ENCODE data around the gene WAS. TPM values are rescaled to one million over a fixed set of nuclear protein-coding genes. Genes with fewer than 3 reads are reported as not detected.

WAS gene
- polyA plus RNA-seq, 1 donor from 2014 or later, result 1.0 TPM

DNA sequence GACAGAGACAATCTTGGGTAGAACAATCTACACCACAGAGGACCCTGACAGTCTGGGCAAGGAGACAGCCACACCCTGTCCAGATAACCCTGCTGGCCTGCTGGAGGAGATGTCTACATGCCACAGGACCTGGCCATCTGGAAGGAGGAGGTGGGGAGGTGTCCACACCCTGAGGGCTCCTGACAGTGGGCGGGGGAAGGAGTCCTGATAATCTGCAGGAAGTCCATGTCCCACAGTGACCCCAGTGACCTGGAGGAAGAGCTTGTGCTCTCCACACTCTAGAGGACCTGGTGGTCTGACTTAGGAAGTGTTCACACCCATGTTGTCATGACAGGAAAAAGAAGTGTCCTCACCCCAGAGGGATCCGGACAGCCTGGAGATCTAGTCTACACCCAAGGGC lies 18.4 kb downstream of the WAS start:
- no peak for TF ChIP-seq POLR2AphosphoS5 (IDR thresholded peaks at IDR 0.05)
- no peak for TF ChIP-seq MXI1 (conservative IDR thresholded peaks at IDR 0.05; ENCODE audit: poor library complexity, severe bottlenecking)
- TF ChIP-seq, protein P1, sequence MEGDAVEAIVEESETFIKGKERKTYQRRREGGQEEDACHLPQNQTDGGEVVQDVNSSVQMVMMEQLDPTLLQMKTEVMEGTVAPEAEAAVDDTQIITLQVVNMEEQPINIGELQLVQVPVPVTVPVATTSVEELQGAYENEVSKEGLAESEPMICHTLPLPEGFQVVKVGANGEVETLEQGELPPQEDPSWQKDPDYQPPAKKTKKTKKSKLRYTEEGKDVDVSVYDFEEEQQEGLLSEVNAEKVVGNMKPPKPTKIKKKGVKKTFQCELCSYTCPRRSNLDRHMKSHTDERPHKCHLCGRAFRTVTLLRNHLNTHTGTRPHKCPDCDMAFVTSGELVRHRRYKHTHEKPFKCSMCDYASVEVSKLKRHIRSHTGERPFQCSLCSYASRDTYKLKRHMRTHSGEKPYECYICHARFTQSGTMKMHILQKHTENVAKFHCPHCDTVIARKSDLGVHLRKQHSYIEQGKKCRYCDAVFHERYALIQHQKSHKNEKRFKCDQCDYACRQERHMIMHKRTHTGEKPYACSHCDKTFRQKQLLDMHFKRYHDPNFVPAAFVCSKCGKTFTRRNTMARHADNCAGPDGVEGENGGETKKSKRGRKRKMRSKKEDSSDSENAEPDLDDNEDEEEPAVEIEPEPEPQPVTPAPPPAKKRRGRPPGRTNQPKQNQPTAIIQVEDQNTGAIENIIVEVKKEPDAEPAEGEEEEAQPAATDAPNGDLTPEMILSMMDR (IDR thresholded peaks at IDR 0.05; ENCODE audit: poor library complexity, severe bottlenecking), result no peak
- TF ChIP-seq, protein P2, sequence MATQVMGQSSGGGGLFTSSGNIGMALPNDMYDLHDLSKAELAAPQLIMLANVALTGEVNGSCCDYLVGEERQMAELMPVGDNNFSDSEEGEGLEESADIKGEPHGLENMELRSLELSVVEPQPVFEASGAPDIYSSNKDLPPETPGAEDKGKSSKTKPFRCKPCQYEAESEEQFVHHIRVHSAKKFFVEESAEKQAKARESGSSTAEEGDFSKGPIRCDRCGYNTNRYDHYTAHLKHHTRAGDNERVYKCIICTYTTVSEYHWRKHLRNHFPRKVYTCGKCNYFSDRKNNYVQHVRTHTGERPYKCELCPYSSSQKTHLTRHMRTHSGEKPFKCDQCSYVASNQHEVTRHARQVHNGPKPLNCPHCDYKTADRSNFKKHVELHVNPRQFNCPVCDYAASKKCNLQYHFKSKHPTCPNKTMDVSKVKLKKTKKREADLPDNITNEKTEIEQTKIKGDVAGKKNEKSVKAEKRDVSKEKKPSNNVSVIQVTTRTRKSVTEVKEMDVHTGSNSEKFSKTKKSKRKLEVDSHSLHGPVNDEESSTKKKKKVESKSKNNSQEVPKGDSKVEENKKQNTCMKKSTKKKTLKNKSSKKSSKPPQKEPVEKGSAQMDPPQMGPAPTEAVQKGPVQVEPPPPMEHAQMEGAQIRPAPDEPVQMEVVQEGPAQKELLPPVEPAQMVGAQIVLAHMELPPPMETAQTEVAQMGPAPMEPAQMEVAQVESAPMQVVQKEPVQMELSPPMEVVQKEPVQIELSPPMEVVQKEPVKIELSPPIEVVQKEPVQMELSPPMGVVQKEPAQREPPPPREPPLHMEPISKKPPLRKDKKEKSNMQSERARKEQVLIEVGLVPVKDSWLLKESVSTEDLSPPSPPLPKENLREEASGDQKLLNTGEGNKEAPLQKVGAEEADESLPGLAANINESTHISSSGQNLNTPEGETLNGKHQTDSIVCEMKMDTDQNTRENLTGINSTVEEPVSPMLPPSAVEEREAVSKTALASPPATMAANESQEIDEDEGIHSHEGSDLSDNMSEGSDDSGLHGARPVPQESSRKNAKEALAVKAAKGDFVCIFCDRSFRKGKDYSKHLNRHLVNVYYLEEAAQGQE (IDR thresholded peaks at IDR 0.05; ENCODE audit: borderline replicate concordance), result no peak
- no peak for TF ChIP-seq EP300 (conservative IDR thresholded peaks at IDR 0.05; ENCODE audit: poor library complexity, severe bottlenecking)
- TF ChIP-seq EZH2 (IDR thresholded peaks at IDR 0.05; ENCODE audit: borderline replicate concordance, insufficient read depth, low read length, poor library complexity, severe bottlenecking), result no peak
- no peak for TF ChIP-seq RAD21 (conservative IDR thresholded peaks at IDR 0.05)
- no peak for TF ChIP-seq TAF1 (IDR thresholded peaks at IDR 0.05; ENCODE audit: low read depth)
- no peak for TF ChIP-seq SMC3 (conservative IDR thresholded peaks at IDR 0.05; ENCODE audit: poor library complexity)
- H3K4me3 ChIP-seq (ENCODE audit: low read length), result no peak overlapping the region

DNA sequence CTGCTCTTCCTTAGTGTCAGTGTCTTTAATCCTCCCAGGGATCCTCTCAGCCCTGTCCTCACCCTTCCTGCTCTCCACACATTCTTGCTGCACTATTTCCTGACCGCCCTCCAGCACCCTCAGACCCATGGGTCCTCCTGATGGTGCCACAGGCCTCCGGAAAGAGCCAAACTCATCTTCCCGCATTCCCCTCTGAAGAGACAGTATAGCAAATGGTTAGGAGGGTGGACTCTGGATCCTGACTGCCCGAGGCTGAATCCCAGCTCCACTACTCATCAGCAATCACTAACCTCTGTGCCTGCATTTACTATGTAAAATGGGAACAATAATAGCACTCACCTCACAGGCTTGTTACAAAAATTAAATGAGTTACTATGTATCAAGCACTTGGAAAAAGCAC lies 19.1 kb downstream of the WAS start:
- no peaks in the 10 kb centered on the region for H3K36me3 ChIP-seq (ENCODE audit: insufficient read depth, low read length)
- H3K4me3 ChIP-seq (ENCODE audit: low read length), result no peak overlapping the region
- H4K20me1 ChIP-seq (ENCODE audit: insufficient read depth), result no peaks in the 10 kb centered on the region
- TF ChIP-seq RAD21 (conservative IDR thresholded peaks at IDR 0.05), result no peak
- no peak for TF ChIP-seq TAF1 (IDR thresholded peaks at IDR 0.05; ENCODE audit: low read depth)
- TF ChIP-seq EZH2 (IDR thresholded peaks at IDR 0.05; ENCODE audit: borderline replicate concordance, insufficient read depth, low read length, poor library complexity, severe bottlenecking), result no peak
- TF ChIP-seq EP300 (conservative IDR thresholded peaks at IDR 0.05; ENCODE audit: poor library complexity, severe bottlenecking), result no peak
- TF ChIP-seq, protein P2 (IDR thresholded peaks at IDR 0.05; ENCODE audit: borderline replicate concordance), result no peak
- TF ChIP-seq SMC3 (conservative IDR thresholded peaks at IDR 0.05; ENCODE audit: poor library complexity), result no peak
- no peak for TF ChIP-seq POLR2AphosphoS5 (IDR thresholded peaks at IDR 0.05)
- TF ChIP-seq, protein P1 (IDR thresholded peaks at IDR 0.05; ENCODE audit: poor library complexity, severe bottlenecking), result no peak
- no peak for TF ChIP-seq MXI1 (conservative IDR thresholded peaks at IDR 0.05; ENCODE audit: poor library complexity, severe bottlenecking)
- H3F3A ChIP-seq (ENCODE audit: insufficient read depth, low read length, poor library complexity, severe bottlenecking), result no peaks in the 10 kb centered on the region
- no peak overlapping the region for H3K27ac ChIP-seq (ENCODE audit: low read length)
- H3K9ac ChIP-seq (ENCODE audit: low read length), result no peak overlapping the region
- H3K27me3 ChIP-seq (ENCODE audit: insufficient read depth, low read depth, low read length), result no peaks in the 10 kb centered on the region
- H3K9me2 ChIP-seq (ENCODE audit: insufficient read depth, low read length), result no peaks in the 10 kb centered on the region
- H2AFZ ChIP-seq (ENCODE audit: low read depth, low read length), result no peak overlapping the region
- no peaks in the 10 kb centered on the region for H3K79me2 ChIP-seq (replicated peaks; ENCODE audit: insufficient read depth, low read length)
- H3K9me3 ChIP-seq (ENCODE audit: low read length), result no peaks in the 10 kb centered on the region
- no peak overlapping the region for H3K4me2 ChIP-seq (ENCODE audit: low read length)

More for the DNA sequence above, 18.4 kb downstream of the WAS start:
- no peaks in the 10 kb centered on the region for H3K36me3 ChIP-seq (ENCODE audit: insufficient read depth, low read length)
- H3K9me2 ChIP-seq (ENCODE audit: insufficient read depth, low read length), result no peaks in the 10 kb centered on the region
- H4K20me1 ChIP-seq (ENCODE audit: insufficient read depth), result no peaks in the 10 kb centered on the region
- no peaks in the 10 kb centered on the region for H3F3A ChIP-seq (ENCODE audit: insufficient read depth, low read length, poor library complexity, severe bottlenecking)
- H3K9ac ChIP-seq (ENCODE audit: low read length), result no peak overlapping the region
- no peaks in the 10 kb centered on the region for H3K27me3 ChIP-seq (ENCODE audit: insufficient read depth, low read depth, low read length)
- no peaks in the 10 kb centered on the region for H3K9me3 ChIP-seq (ENCODE audit: low read length)
- H2AFZ ChIP-seq (ENCODE audit: low read depth, low read length), result no peak overlapping the region
- H3K79me2 ChIP-seq (replicated peaks; ENCODE audit: insufficient read depth, low read length), result no peaks in the 10 kb centered on the region
- no peak overlapping the region for H3K4me2 ChIP-seq (ENCODE audit: low read length)
- no peak overlapping the region for H3K27ac ChIP-seq (ENCODE audit: low read length)

All from neural cell (in vitro differentiated cells).